ENCODE measurements around the gene NEK6. TPM values are rescaled to one million over a fixed set of nuclear protein-coding genes. Genes with fewer than 3 reads are reported as not detected.

The NEK6 gene
- total RNA-seq (10 to 100 TPM in 1 of 5 experiments, 1 to 10 TPM in 4; 1.9 to 32.8 (median 2.8) TPM), polyA plus RNA-seq (under 1 TPM; 0.43 to 0.54 TPM), total RNA-seq (0.40 reads per million)

DNA sequence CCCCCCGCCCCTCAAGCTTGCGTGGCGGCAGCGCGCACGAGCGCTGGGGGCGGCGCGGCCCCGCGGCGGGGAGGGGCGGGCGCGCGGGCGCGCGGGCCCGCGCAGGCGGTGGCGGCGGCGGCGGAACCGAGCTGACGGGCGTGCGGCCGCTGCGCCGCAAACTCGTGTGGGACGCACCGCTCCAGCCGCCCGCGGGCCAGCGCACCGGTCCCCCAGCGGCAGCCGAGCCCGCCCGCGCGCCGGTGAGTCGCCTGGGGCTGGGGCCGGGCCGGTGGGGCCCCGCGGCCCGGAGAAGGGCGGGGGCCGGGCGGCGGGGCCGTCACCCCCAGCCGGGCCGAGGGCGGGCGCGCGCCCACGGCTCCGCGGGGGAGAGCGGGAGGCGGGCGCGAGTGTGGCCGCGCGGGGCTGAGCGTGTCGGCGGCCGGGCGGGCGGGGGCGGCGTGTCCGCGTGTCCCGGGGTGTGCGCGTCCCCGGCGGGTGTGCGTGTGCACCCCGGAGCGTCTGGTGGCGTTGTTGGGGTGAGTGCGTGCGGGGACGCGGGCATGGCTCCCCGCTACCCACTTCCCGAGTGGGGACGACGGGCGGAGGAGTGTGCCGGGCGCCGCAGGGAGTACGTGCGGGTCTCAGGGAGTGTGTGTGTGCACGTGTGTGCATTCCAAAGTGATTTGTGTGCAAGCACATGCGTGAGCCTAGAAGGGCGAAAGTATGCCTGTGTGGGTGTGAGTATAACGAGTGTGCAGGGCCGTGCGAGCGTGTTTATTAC lies at the start of gene NEK6:
NEK6 (plus strand) TSS at position 106 of the 763 bp plus-strand sequence. CDS start 44,016 bp downstream, outside the sequence.
- Mint-ChIP-seq H3K9me3 (peaks cover 0 to 3% (median 0%) of the 10 kb centered on the region in 11 donors), H3K4me1 (peaks cover 9 to 46% (median 16%) of the 10 kb centered on the region in 7 donors), H3K27me3 (peaks cover 15 to 50% (median 42%) of the 10 kb centered on the region in 5 donors), H3K27ac (peak within 1 kb of the TSS in 5 of 9 donors; percentile 8 to 76 (median 64)), H3K4me3 (peak within 1 kb of the TSS; percentile 74 to 98 (median 87)), H3K36me3 (peaks cover 0 to 7% (median 0%) of the 10 kb centered on the region in 5 donors)
- H3K4me1 ChIP-seq (ENCODE audit: control insufficient read depth in 2 of 2, insufficient read depth in 2 of 2, low read length in 2 of 2): peaks cover 4 to 12% of the 10 kb centered on the region in 2 donors
- H3K36me3 ChIP-seq (ENCODE audit: control insufficient read depth in 2 of 3, insufficient read depth in 3 of 3, low read length in 3 of 3): no peaks in the 10 kb centered on the region
- H3K4me3 ChIP-seq (ENCODE audit: low read length): peak within 1 kb of the TSS; percentile 51
- no peaks in the 10 kb centered on the region for H3K27me3 ChIP-seq (ENCODE audit: control insufficient read depth in 2 of 2, insufficient read depth in 2 of 2, low read length in 2 of 2)
- DNase-seq: peak in 3 of 9 donors; percentile 11 to 63 (median 39)
- ATAC-seq: peak; percentile 73
- no peaks in the 10 kb centered on the region for H3K9me3 ChIP-seq (ENCODE audit: control insufficient read depth in 2 of 3, low read length in 3 of 3)
- intact Hi-C loops (cut with micrococcal nuclease): loop anchor here in 1 of 2 donors (5.0 kb wide), 1 partner anchor 56 kb away; no protein-coding TSS in a partner anchor
- ChIA-PET POLR2A (no interaction called here), CTCF (no interaction called here)
- H3K27ac ChIP-seq (ENCODE audit: low read depth, low read length): no peak within 1 kb of the TSS

DNA sequence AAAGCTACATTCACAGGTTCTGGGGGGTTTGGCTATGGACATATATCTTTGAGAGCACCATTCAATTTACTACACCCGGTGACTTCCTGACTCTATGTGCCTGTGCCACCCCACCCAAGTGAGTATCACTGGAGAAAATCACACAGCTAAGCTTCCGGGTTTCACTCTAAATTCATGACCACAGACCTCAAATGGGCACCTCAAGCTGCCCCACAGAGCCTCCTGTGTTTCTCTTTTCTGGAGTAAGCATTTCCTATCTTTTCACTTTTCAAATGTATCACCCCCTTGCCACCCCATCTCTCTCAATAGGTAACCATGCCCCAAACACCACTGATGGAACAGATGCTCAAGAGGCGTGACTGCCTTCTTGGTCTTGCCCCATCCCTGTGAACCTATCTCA lies 49.2 kb upstream of the NEK6 start:
- H3K36me3 ChIP-seq (ENCODE audit: control insufficient read depth in 2 of 3, insufficient read depth in 3 of 3, low read length in 3 of 3): no peaks in the 10 kb centered on the region
- peak; percentile 76 for ATAC-seq
- POLR2A ChIA-PET: no interaction called here
- peaks cover 0 to 22% (median 0%) of the 10 kb centered on the region in 5 donors for H3K36me3 Mint-ChIP-seq
- CTCF ChIA-PET: no interaction called here
- H3K27ac ChIP-seq (ENCODE audit: low read depth, low read length): no peak overlapping the region
- H3K4me3 Mint-ChIP-seq: peak overlapping the region in 1 of 10 donors; percentile 63
- no peak for DNase-seq
- peaks cover 6 to 66% (median 15%) of the 10 kb centered on the region in 7 donors for H3K4me1 Mint-ChIP-seq
- intact Hi-C loops (cut with micrococcal nuclease): no loop called here
- H3K4me3 ChIP-seq (ENCODE audit: low read length): no peak overlapping the region
- peaks cover 0 to 7% (median 0%) of the 10 kb centered on the region in 11 donors for H3K9me3 Mint-ChIP-seq
- H3K27ac Mint-ChIP-seq: peak overlapping the region in 1 of 9 donors; percentile 73
- no peaks in the 10 kb centered on the region for H3K27me3 Mint-ChIP-seq
- H3K27me3 ChIP-seq (ENCODE audit: control insufficient read depth in 2 of 2, insufficient read depth in 2 of 2, low read length in 2 of 2): no peaks in the 10 kb centered on the region
- H3K4me1 ChIP-seq (ENCODE audit: control insufficient read depth in 2 of 2, insufficient read depth in 2 of 2, low read length in 2 of 2): peaks cover 0 to 35% of the 10 kb centered on the region in 2 donors
- H3K9me3 ChIP-seq (ENCODE audit: control insufficient read depth in 2 of 3, low read length in 3 of 3): no peaks in the 10 kb centered on the region

GRCh38 chr9:124209279-124209678 lies 48.5 kb upstream of the NEK6 start:
- H3K9me3 ChIP-seq (ENCODE audit: control insufficient read depth in 2 of 3, low read length in 3 of 3): no peaks in the 10 kb centered on the region
- Mint-ChIP-seq H3K36me3 (peaks cover 0 to 17% (median 0%) of the 10 kb centered on the region in 5 donors), H3K4me3 (peak overlapping the region in 1 of 10 donors; percentile 63), H3K27me3 (no peaks in the 10 kb centered on the region), H3K9me3 (peaks cover 0 to 7% (median 0%) of the 10 kb centered on the region in 11 donors), H3K4me1 (peaks cover 5 to 66% (median 15%) of the 10 kb centered on the region in 7 donors), H3K27ac (peak overlapping the region in 1 of 9 donors; percentile 73)
- no peaks in the 10 kb centered on the region for H3K36me3 ChIP-seq (ENCODE audit: control insufficient read depth in 2 of 3, insufficient read depth in 3 of 3, low read length in 3 of 3)
- no peaks in the 10 kb centered on the region for H3K27me3 ChIP-seq (ENCODE audit: control insufficient read depth in 2 of 2, insufficient read depth in 2 of 2, low read length in 2 of 2)
- ChIA-PET POLR2A (no interaction called here), CTCF (no interaction called here)
- H3K4me1 ChIP-seq (ENCODE audit: control insufficient read depth in 2 of 2, insufficient read depth in 2 of 2, low read length in 2 of 2): peaks cover 0 to 42% of the 10 kb centered on the region in 2 donors
- DNase-seq (no peak), ATAC-seq (no peak)
- H3K27ac ChIP-seq (ENCODE audit: low read depth, low read length): no peak overlapping the region
- H3K4me3 ChIP-seq (ENCODE audit: low read length): no peak overlapping the region
- intact Hi-C loops (cut with micrococcal nuclease): no loop called here

GRCh38 chr9:124209774-124210173 lies 48.0 kb upstream of the NEK6 start:
- Histone ChIP-seq H3K27me3 (ENCODE audit: control insufficient read depth in 2 of 2, insufficient read depth in 2 of 2, low read length in 2 of 2) (no peaks in the 10 kb centered on the region), H3K36me3 (ENCODE audit: control insufficient read depth in 2 of 3, insufficient read depth in 3 of 3, low read length in 3 of 3) (no peaks in the 10 kb centered on the region), H3K27ac (ENCODE audit: low read depth, low read length) (no peak overlapping the region), H3K9me3 (ENCODE audit: control insufficient read depth in 2 of 3, low read length in 3 of 3) (no peaks in the 10 kb centered on the region), H3K4me1 (ENCODE audit: control insufficient read depth in 2 of 2, insufficient read depth in 2 of 2, low read length in 2 of 2) (peaks cover 0 to 47% of the 10 kb centered on the region in 2 donors), H3K4me3 (ENCODE audit: low read length) (no peak overlapping the region)
- H3K27me3 Mint-ChIP-seq: no peaks in the 10 kb centered on the region
- peaks cover 0 to 17% (median 0%) of the 10 kb centered on the region in 5 donors for H3K36me3 Mint-ChIP-seq
- intact Hi-C loops (cut with micrococcal nuclease): no loop called here
- peaks cover 0 to 7% (median 0%) of the 10 kb centered on the region in 11 donors for H3K9me3 Mint-ChIP-seq
- H3K4me3 Mint-ChIP-seq: no peak overlapping the region
- H3K27ac Mint-ChIP-seq: peak overlapping the region in 1 of 9 donors; percentile 63
- ATAC-seq: no peak
- ChIA-PET CTCF (no interaction called here), POLR2A (no interaction called here)
- no peak for DNase-seq
- H3K4me1 Mint-ChIP-seq: peaks cover 5 to 68% (median 17%) of the 10 kb centered on the region in 7 donors

- ATAC-seq (peak; percentile 47), DNase-seq (no peak)
- H3K27me3 ChIP-seq (ENCODE audit: control insufficient read depth in 2 of 2, insufficient read depth in 2 of 2, low read length in 2 of 2): no peaks in the 10 kb centered on the region
- peaks cover 0 to 53% of the 10 kb centered on the region in 2 donors for H3K4me1 ChIP-seq (ENCODE audit: control insufficient read depth in 2 of 2, insufficient read depth in 2 of 2, low read length in 2 of 2)
- no peaks in the 10 kb centered on the region for H3K36me3 ChIP-seq (ENCODE audit: control insufficient read depth in 2 of 3, insufficient read depth in 3 of 3, low read length in 3 of 3)
- H3K4me3 ChIP-seq (ENCODE audit: low read length): no peak overlapping the region
- no peaks in the 10 kb centered on the region for H3K9me3 ChIP-seq (ENCODE audit: control insufficient read depth in 2 of 3, low read length in 3 of 3)
- Mint-ChIP-seq H3K27ac (peak overlapping the region in 1 of 9 donors; percentile 27), H3K36me3 (peaks cover 0 to 13% (median 0%) of the 10 kb centered on the region in 5 donors), H3K9me3 (peaks cover 0 to 7% (median 0%) of the 10 kb centered on the region in 11 donors), H3K4me3 (no peak overlapping the region), H3K4me1 (peaks cover 5 to 70% (median 22%) of the 10 kb centered on the region in 7 donors), H3K27me3 (no peaks in the 10 kb centered on the region)
- no peak overlapping the region for H3K27ac ChIP-seq (ENCODE audit: low read depth, low read length)
- intact Hi-C loops (cut with micrococcal nuclease): no loop called here
- CTCF ChIA-PET: no interaction called here
- POLR2A ChIA-PET: no interaction called here
These were observed 47.1 kb upstream of the NEK6 start for GRCh38 chr9:124210697-124211096.

DNA sequence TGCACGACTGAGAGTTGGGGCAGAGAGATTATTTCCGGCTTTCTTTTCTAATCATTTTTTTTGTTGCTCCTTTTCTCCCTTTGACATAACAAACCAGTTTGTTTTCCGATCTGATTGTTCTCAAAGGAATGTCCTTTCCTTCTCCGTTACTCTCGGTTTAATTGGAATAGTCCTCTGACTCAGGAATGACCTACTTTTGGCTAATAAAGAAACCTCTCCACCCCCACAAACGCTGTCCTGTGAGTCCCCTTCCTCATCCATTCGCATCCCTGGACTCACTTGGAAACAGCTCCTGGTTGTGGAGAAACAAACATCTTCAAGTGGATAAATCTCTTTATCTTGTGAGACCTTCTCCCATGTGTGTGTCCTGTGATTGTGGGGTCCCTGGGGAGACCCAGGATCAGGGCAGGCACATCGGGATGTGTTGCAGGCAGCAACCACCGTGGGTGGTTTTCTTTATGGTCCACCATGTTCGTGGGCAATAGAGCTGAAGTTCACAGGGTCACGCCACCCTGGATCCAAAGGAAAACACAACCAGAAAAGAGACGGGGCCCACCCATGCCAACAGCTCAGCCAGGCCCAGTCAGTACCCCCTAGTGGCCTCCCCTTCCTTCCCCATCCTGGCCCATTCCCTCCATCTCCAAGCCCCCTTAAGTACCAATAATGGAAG lies 45.2 kb upstream of the NEK6 start:
- no peaks in the 10 kb centered on the region for H3K27me3 ChIP-seq (ENCODE audit: control insufficient read depth in 2 of 2, insufficient read depth in 2 of 2, low read length in 2 of 2)
- no peak overlapping the region for H3K27ac Mint-ChIP-seq
- ATAC-seq: no peak
- no peak for DNase-seq
- CTCF ChIA-PET: no interaction called here
- H3K36me3 Mint-ChIP-seq: peaks cover 0 to 5% (median 0%) of the 10 kb centered on the region in 5 donors
- peaks cover 15 to 58% of the 10 kb centered on the region in 2 donors for H3K4me1 ChIP-seq (ENCODE audit: control insufficient read depth in 2 of 2, insufficient read depth in 2 of 2, low read length in 2 of 2)
- no peak overlapping the region for H3K4me3 ChIP-seq (ENCODE audit: low read length)
- peaks cover 19 to 74% (median 38%) of the 10 kb centered on the region in 7 donors for H3K4me1 Mint-ChIP-seq
- H3K27me3 Mint-ChIP-seq: no peaks in the 10 kb centered on the region
- H3K36me3 ChIP-seq (ENCODE audit: control insufficient read depth in 2 of 3, insufficient read depth in 3 of 3, low read length in 3 of 3): no peaks in the 10 kb centered on the region
- intact Hi-C loops (cut with micrococcal nuclease): no loop called here
- POLR2A ChIA-PET: no interaction called here
- no peak overlapping the region for H3K4me3 Mint-ChIP-seq
- no peak overlapping the region for H3K27ac ChIP-seq (ENCODE audit: low read depth, low read length)
- peaks cover 0 to 4% (median 0%) of the 10 kb centered on the region in 11 donors for H3K9me3 Mint-ChIP-seq
- H3K9me3 ChIP-seq (ENCODE audit: control insufficient read depth in 2 of 3, low read length in 3 of 3): no peaks in the 10 kb centered on the region
